Endothelial cell (in vitro differentiated cells): ENCODE measurements around the gene KLHL35. TPM values are rescaled to one million over a fixed set of nuclear protein-coding genes. Genes with fewer than 3 reads are reported as not detected.

ENCODE experiments used
- DNase-seq: peaks from one replicate; pipeline ENCODE4 v3.0.0; 2021; ENCODE audit warnings: low spot score
- H3K27ac Mint-ChIP-seq: one replicate; pipeline ENCODE4 v1.8.0; 2021; ENCODE audit warnings: mixed read lengths, inconsistent platforms; ENCODE audit not compliant: unreplicated experiment
- H3K27me3 Mint-ChIP-seq: one replicate; pipeline ENCODE4 v1.8.0; 2021; ENCODE audit warnings: mild to moderate bottlenecking, moderate library complexity, mixed read lengths, inconsistent platforms; ENCODE audit not compliant: unreplicated experiment
- H3K36me3 Mint-ChIP-seq: one replicate; pipeline ENCODE4 v1.8.0; 2021; ENCODE audit warnings: mild to moderate bottlenecking, low read depth, mixed read lengths, inconsistent platforms; ENCODE audit not compliant: unreplicated experiment
- H3K4me1 Mint-ChIP-seq: one replicate; pipeline ENCODE4 v1.8.0; 2021; ENCODE audit warnings: mild to moderate bottlenecking, mixed read lengths, inconsistent platforms; ENCODE audit not compliant: unreplicated experiment
- H3K4me3 Mint-ChIP-seq: one replicate; pipeline ENCODE4 v1.8.0; 2021; ENCODE audit warnings: mild to moderate bottlenecking, mixed read lengths, inconsistent platforms; ENCODE audit not compliant: unreplicated experiment
- H3K9me3 Mint-ChIP-seq: one replicate; pipeline ENCODE4 v1.8.0; 2021; ENCODE audit warnings: mixed read lengths, inconsistent platforms; ENCODE audit not compliant: unreplicated experiment
- total RNA-seq: library from RNA; stranded (reverse); fragmentation: NEBNext Ultra II Directional; extraction: Animal tissue kit (Norgen Biotek cat#: 25700); gene quantifications from one replicate; pipeline ENCODE4 v1.2.1, GENCODE V29; 2021; ENCODE audit not compliant: unreplicated experiment
- TF ChIP-seq, protein P1 (sequence below): fragments of 200-600 bp; sonication (generic); IDR thresholded peaks from one replicate; pipeline ENCODE4 v1.5.0; 2021; ENCODE audit warnings: antibody characterized with exemption; ENCODE audit not compliant: unreplicated experiment

The KLHL35 gene
- total RNA-seq, 1 donor from 2014 or later, result 2.8 TPM

DNA sequence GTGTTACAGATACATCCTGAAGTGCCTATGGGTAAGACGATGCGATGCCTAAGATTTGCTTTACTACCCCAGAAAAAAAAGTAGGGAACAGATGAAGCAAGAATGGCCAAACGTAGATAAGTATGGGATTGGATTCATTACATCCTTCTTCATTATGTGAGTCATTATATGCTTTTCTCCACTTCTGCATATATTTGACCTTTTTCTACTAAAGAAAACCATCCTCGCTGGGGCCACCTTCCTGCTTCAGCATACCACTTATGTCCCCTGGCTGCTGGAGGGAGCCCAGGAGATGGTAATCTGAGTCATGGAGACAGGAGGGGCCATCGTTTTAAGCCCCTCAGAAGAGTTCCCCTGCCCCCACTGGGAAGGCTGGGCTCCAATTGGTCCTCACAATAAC, 14.4 kb upstream of the KLHL35 start:
- H3K9me3 Mint-ChIP-seq, result no peaks in the 10 kb centered on the region
- TF ChIP-seq, protein P1, sequence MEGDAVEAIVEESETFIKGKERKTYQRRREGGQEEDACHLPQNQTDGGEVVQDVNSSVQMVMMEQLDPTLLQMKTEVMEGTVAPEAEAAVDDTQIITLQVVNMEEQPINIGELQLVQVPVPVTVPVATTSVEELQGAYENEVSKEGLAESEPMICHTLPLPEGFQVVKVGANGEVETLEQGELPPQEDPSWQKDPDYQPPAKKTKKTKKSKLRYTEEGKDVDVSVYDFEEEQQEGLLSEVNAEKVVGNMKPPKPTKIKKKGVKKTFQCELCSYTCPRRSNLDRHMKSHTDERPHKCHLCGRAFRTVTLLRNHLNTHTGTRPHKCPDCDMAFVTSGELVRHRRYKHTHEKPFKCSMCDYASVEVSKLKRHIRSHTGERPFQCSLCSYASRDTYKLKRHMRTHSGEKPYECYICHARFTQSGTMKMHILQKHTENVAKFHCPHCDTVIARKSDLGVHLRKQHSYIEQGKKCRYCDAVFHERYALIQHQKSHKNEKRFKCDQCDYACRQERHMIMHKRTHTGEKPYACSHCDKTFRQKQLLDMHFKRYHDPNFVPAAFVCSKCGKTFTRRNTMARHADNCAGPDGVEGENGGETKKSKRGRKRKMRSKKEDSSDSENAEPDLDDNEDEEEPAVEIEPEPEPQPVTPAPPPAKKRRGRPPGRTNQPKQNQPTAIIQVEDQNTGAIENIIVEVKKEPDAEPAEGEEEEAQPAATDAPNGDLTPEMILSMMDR, result no peak
- H3K27me3 Mint-ChIP-seq, result peaks cover 31% of the 10 kb centered on the region
- H3K4me1 Mint-ChIP-seq, result peaks cover 24% of the 10 kb centered on the region
- DNase-seq, result no peak
- H3K4me3 Mint-ChIP-seq, result no peak overlapping the region
- peak overlapping the region; percentile 18 for H3K27ac Mint-ChIP-seq
- H3K36me3 Mint-ChIP-seq, result peaks cover 47% of the 10 kb centered on the region

DNA sequence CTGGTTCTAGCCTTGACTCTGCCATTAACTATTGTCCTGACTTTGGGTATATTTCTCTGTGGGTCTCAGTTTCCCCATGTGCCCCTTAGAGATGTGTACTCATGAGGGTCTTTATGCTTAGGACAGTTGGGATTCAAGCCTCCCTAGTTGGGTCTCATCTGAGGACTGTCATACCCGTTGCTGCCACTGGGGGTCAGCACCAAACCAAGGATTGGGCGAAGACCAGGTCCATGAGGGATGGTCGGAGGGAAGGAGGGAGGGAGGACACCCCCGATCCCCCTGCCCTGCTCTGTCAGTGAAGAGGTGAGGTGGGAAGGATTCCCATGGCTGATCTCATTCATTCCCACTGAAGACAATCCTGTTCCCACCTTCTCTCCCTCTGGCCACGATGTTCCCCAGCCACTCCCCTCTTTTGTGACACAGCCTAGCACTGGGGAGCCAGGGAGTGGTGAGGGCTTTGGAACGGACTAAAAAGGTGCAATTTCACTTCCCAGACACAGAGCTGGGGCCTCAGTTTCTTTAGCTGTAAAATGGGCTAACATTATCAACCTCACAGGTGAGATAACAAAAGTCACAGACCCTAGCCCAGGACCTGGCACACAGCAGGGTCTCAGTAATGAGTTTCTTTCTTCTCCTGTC, 12.4 kb upstream of the KLHL35 start:
- H3K4me1 Mint-ChIP-seq, result peaks cover 18% of the 10 kb centered on the region
- H3K9me3 Mint-ChIP-seq, result no peaks in the 10 kb centered on the region
- peak; percentile 83 for DNase-seq
- peak overlapping the region; percentile 61 for H3K27ac Mint-ChIP-seq
- peaks cover 44% of the 10 kb centered on the region for H3K36me3 Mint-ChIP-seq
- peaks cover 21% of the 10 kb centered on the region for H3K27me3 Mint-ChIP-seq
- TF ChIP-seq, protein P1, result peak; percentile 98
- peak overlapping the region; percentile 79 for H3K4me3 Mint-ChIP-seq

DNA sequence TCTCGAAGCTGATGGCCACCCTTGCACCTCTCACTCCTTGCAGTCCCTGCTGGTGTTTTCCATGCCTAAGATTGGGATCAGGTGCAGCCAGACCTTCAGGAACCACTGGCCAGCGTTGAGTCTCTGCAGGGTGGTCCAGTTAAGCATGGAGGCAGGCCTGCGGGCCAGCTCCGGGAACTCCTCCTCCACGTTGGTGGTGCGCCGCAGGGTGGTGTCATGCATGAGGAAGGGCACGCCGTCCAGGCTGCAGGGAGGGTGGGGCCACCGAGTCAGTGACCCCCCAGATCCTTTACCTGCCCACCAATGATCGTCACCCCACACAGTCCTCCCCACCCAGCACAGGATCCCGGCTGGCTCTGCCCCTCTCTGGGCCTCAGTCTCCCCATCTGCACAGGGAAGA, 10.0 kb upstream of the KLHL35 start:
- Mint-ChIP-seq H3K4me1 (peaks cover 31% of the 10 kb centered on the region), H3K27ac (no peak overlapping the region), H3K4me3 (no peak overlapping the region), H3K36me3 (peaks cover 55% of the 10 kb centered on the region), H3K27me3 (peaks cover 28% of the 10 kb centered on the region), H3K9me3 (no peaks in the 10 kb centered on the region)
- TF ChIP-seq, protein P1, result no peak
- no peak for DNase-seq

DNA sequence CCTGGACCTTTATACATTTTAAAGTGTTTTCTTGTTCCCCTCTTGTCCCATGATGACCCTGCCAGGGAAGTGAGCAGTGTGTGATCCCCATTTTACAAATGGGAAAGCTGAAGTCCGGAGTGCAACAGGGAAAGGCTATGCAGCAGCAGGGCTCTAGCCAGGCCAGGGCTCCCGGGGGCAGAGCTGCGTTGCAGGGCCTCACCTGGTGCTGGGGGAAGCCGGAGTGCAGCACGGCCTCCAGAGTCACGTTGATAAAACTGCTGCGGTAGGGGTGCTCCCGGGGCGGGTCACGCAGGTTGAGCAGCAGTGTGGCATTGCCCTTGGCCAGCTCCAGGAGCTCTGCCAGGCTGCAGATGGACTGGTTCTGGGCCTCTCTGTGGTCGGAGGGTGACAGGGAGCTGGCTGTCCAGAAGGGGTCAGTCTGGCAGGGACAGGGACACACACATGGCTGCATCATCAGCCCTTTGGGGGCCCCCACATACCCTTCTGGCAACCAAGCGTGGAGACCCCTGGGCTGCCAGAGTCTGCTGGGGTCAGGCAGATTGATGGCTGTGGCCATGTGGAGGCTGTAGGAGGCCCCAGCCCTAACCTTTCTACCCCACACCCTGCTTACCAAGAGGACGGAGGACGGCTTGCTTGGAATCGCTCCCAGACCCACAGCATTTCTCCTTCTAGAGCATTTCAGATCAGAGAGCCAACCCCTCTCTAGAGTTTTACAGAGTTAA, 9.3 kb upstream of the KLHL35 start:
- Mint-ChIP-seq H3K4me3 (peak overlapping the region; percentile 47), H3K4me1 (peaks cover 31% of the 10 kb centered on the region), H3K9me3 (no peaks in the 10 kb centered on the region), H3K27ac (peak overlapping the region; percentile 48), H3K36me3 (peaks cover 62% of the 10 kb centered on the region), H3K27me3 (peaks cover 31% of the 10 kb centered on the region)
- TF ChIP-seq, protein P1, result no peak
- no peak for DNase-seq

DNA sequence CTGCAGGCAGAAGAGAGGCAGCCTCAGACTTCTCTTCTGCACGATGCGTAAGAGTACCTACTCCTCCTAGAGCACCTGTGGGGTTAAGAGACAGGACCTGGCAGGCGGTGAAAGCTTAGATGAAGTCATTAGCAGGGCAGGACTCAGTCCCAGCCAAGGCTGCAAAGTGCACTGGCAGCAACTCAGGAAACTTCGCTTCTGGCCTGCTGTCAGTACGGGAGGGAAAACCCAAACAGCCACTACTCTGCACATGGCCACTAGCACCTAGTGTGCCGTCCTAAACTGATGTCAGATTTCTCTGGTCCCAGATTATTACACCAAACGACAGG, 8.8 kb upstream of the KLHL35 start:
- H3K4me3 Mint-ChIP-seq, result peak overlapping the region; percentile 47
- TF ChIP-seq, protein P1, result no peak
- no peaks in the 10 kb centered on the region for H3K9me3 Mint-ChIP-seq
- peaks cover 31% of the 10 kb centered on the region for H3K4me1 Mint-ChIP-seq
- peaks cover 68% of the 10 kb centered on the region for H3K36me3 Mint-ChIP-seq
- H3K27me3 Mint-ChIP-seq, result peaks cover 32% of the 10 kb centered on the region
- DNase-seq, result no peak
- peak overlapping the region; percentile 48 for H3K27ac Mint-ChIP-seq
